Effector memory CD4-positive, alpha-beta T cell (primary cell): ENCODE data around the gene PTPN3.

Source experiments
- DNase-seq, 3 donors: peaks; one replicate each; pipeline ENCODE4 v3.0.0-alpha.2; 2020
- H3K27ac ChIP-seq: 2 replicates; pipeline ENCODE4 v1.7.0; 2013; ENCODE audit warnings: mild to moderate bottlenecking, low read length, moderate library complexity; ENCODE audit not compliant: insufficient read depth, poor library complexity, severe bottlenecking
- H3K27me3 ChIP-seq: replicated peaks from 2 replicates; pipeline ENCODE4 v1.7.0; 2013; ENCODE audit warnings: mild to moderate bottlenecking, low read length; ENCODE audit not compliant: insufficient read depth, control insufficient read depth, poor library complexity, severe bottlenecking
- H3K36me3 ChIP-seq: 2 replicates; pipeline ENCODE4 v1.7.0; 2013; ENCODE audit warnings: mild to moderate bottlenecking, low read length, moderate library complexity; ENCODE audit not compliant: control insufficient read depth, insufficient read depth
- H3K4me1 ChIP-seq: 2 replicates; pipeline ENCODE4 v1.7.0; 2013; ENCODE audit warnings: low read length, mild to moderate bottlenecking; ENCODE audit not compliant: control insufficient read depth, insufficient read depth, poor library complexity, severe bottlenecking
- H3K4me3 ChIP-seq: 2 replicates; pipeline ENCODE4 v1.7.0; 2013; ENCODE audit warnings: low read length, low read depth, mild to moderate bottlenecking; ENCODE audit not compliant: insufficient read depth, poor library complexity, severe bottlenecking
- H3K9me3 ChIP-seq: 2 replicates; pipeline ENCODE4 v1.7.0; 2013; ENCODE audit warnings: mild to moderate bottlenecking, low read length, moderate library complexity; ENCODE audit not compliant: control insufficient read depth

The PTPN3 gene

GRCh38 chr9:109491590-109491989, 6.5 kb downstream of the PTPN3 start:
- Histone ChIP-seq H3K27me3 (no peaks in the 10 kb centered on the region), H3K4me3 (no peak overlapping the region), H3K4me1 (no peaks in the 10 kb centered on the region), H3K36me3 (no peaks in the 10 kb centered on the region), H3K9me3 (no peaks in the 10 kb centered on the region), H3K27ac (no peak overlapping the region)
- DNase-seq = no peak

DNA sequence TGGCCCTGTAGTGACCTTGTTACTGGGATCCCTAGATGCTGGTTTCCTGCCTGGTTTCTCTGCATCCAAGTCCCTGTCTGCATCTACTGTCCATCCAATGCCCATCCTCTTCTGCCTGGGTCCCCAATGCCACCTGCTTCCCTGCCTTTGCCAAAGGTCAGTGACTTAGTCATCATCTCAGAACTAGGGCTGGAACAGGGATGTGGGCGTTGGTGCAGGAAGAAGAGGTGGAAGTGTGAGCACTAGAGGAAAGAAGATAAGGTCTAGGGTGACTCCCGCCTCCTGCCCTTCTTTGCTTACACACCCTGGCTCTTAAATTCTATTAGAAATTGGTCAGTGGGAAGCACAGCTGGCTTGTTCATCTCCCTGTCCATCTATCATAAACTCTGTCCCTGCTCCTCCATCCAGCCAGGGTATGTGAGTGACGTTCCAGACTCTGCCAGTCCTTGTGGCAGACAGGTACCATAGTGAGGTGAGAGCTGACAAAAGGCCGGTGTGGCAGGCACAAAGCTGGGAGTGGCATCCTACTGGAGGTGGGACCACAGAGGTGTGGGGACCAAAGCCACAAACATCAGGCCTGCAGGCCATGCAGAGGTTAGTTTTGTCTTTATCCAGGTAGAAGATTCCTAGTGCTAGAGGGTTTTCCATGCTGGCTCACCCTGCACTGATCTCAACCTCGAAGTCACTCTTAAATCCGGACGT, 9.2 kb downstream of the PTPN3 start:
- no peaks in the 10 kb centered on the region for H3K4me1 ChIP-seq

GRCh38 chr9:109488351-109488750, 9.8 kb downstream of the PTPN3 start:
- DNase-seq = no peak
- H3K27ac ChIP-seq = no peak overlapping the region
- H3K9me3 ChIP-seq = no peaks in the 10 kb centered on the region
- no peak overlapping the region for H3K4me3 ChIP-seq
- H3K36me3 ChIP-seq = no peaks in the 10 kb centered on the region
- no peaks in the 10 kb centered on the region for H3K27me3 ChIP-seq
- no peaks in the 10 kb centered on the region for H3K4me1 ChIP-seq

More for the DNA sequence above, 9.2 kb downstream of the PTPN3 start:
- no peaks in the 10 kb centered on the region for H3K36me3 ChIP-seq
- no peaks in the 10 kb centered on the region for H3K27me3 ChIP-seq
- H3K4me3 ChIP-seq = no peak overlapping the region
- no peak overlapping the region for H3K27ac ChIP-seq
- DNase-seq = no peak
- no peaks in the 10 kb centered on the region for H3K9me3 ChIP-seq

GRCh38 chr9:109487247-109487646, 10.9 kb downstream of the PTPN3 start:
- no peak overlapping the region for H3K27ac ChIP-seq
- no peaks in the 10 kb centered on the region for H3K4me1 ChIP-seq
- H3K9me3 ChIP-seq = no peaks in the 10 kb centered on the region
- no peak for DNase-seq
- no peaks in the 10 kb centered on the region for H3K36me3 ChIP-seq
- no peaks in the 10 kb centered on the region for H3K27me3 ChIP-seq
- no peak overlapping the region for H3K4me3 ChIP-seq

GRCh38 chr9:109483744-109484429, 14.2 kb downstream of the PTPN3 start:
- H3K27me3 ChIP-seq = peaks cover 2% of the 10 kb centered on the region
- DNase-seq = no peak
- no peaks in the 10 kb centered on the region for H3K36me3 ChIP-seq

DNA sequence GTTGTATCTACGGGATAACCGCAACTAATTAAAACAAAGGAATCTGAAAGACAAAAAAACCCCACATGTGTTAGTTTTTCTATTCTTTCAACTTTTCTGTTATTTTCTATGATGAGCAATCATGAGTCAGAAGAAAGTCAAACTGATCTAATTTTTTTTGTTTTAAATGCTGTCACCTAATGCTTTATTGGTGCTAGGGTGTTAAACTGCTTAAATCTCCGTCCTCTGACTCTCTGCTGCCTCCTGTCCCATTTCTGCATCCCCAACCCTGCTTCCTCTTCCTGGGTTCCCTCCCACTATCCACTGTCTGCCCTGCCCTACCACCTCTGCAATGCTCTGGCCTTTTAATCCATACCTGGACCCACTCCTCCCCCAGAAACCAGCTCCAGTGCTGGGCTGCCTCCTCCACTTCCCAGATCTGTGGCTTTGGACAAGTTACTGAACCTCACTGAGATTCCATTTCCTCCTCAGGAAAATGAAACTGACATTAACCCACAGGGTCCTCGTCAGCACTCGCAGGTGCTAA, 15.7 kb downstream of the PTPN3 start:
- H3K27ac ChIP-seq = no peak overlapping the region
- DNase-seq = no peak
- no peaks in the 10 kb centered on the region for H3K36me3 ChIP-seq
- H3K4me1 ChIP-seq = no peaks in the 10 kb centered on the region
- H3K4me3 ChIP-seq = no peak overlapping the region
- H3K27me3 ChIP-seq = peaks cover 3% of the 10 kb centered on the region
- no peaks in the 10 kb centered on the region for H3K9me3 ChIP-seq

More at GRCh38 chr9:109483744-109484429, 14.2 kb downstream of the PTPN3 start:
- Histone ChIP-seq H3K9me3 (no peaks in the 10 kb centered on the region), H3K4me3 (no peak overlapping the region), H3K27ac (no peak overlapping the region), H3K4me1 (no peaks in the 10 kb centered on the region)

- H3K27ac ChIP-seq = no peak overlapping the region
- no peak for DNase-seq
- no peak overlapping the region for H3K4me3 ChIP-seq
- H3K27me3 ChIP-seq = peaks cover 3% of the 10 kb centered on the region
- no peaks in the 10 kb centered on the region for H3K36me3 ChIP-seq
- no peaks in the 10 kb centered on the region for H3K9me3 ChIP-seq
- no peaks in the 10 kb centered on the region for H3K4me1 ChIP-seq
Measured at GRCh38 chr9:109481856-109482255, 16.3 kb downstream of the PTPN3 start.

GRCh38 chr9:109479822-109480221, 18.3 kb downstream of the PTPN3 start:
- Histone ChIP-seq H3K36me3 (no peaks in the 10 kb centered on the region), H3K4me3 (no peak overlapping the region), H3K27ac (no peak overlapping the region), H3K9me3 (no peaks in the 10 kb centered on the region), H3K27me3 (peaks cover 3% of the 10 kb centered on the region), H3K4me1 (no peaks in the 10 kb centered on the region)
- no peak for DNase-seq

- DNase-seq = no peak
- H3K4me3 ChIP-seq = no peak overlapping the region
- H3K4me1 ChIP-seq = no peaks in the 10 kb centered on the region
- no peak overlapping the region for H3K27ac ChIP-seq
- H3K27me3 ChIP-seq = peaks cover 3% of the 10 kb centered on the region
- no peaks in the 10 kb centered on the region for H3K9me3 ChIP-seq
- H3K36me3 ChIP-seq = no peaks in the 10 kb centered on the region
Measured at GRCh38 chr9:109478665-109479380, 19.3 kb downstream of the PTPN3 start.
